PFSK-1 (cell line): Measurements from ENCODE around the gene TIGD6.

Experiments
- FOXP2 ChIP-seq: optimal IDR thresholded peaks from 2 replicates; pipeline ENCODE3; 2011; ENCODE audit warnings: borderline replicate concordance, control low read depth, inconsistent platforms; ENCODE audit not compliant: insufficient read depth; ENCODE audit errors: extremely low read length, extremely low read depth
- POLR2AphosphoS5 ChIP-seq: IDR thresholded peaks from 2 replicates; pipeline ENCODE4 v1.6.1; 2012; ENCODE audit warnings: low read depth, mild to moderate bottlenecking, control low read depth, low read length, moderate library complexity
- REST ChIP-seq, 2 experiments: IDR thresholded peaks; 2 replicates each; pipeline versions ENCODE4 v1.6.1 to v1.8.0; 2011 to 2012; ENCODE audit warnings: low read depth in 2 of 2, low read length in 2 of 2, control low read depth in 1 of 2, inconsistent platforms in 1 of 2, mild to moderate bottlenecking in 1 of 2, moderate library complexity in 1 of 2; ENCODE audit not compliant: insufficient read depth in 1 of 2
- SIN3A ChIP-seq: IDR thresholded peaks from 2 replicates; pipeline ENCODE4 v1.6.1; 2012; ENCODE audit warnings: mild to moderate bottlenecking, low read length, moderate library complexity, borderline replicate concordance; ENCODE audit not compliant: insufficient read depth
- TAF1 ChIP-seq: IDR thresholded peaks from 2 replicates; pipeline ENCODE4 v1.6.1; 2012; ENCODE audit warnings: low read length, control low read depth, borderline replicate concordance; ENCODE audit not compliant: insufficient read depth

TIGD6 gene

DNA sequence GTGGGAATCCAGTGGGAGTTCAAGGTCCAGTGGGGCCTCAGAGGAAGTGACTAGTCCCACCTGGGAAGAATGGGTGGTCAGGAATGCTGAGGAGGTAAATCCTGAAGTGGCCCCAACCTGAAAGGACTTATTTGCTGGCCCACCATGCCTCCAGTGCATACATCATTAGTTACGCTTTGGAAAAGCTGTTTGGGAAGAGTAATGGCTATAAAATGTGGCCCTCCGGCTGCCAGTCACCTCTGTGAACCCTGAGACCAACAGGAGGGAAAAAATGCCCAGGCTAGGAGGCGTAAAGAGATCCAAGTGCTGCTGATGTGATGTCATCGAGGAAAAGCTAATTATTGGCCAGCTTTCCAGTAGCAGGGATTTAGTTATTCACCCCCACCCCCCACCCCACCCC, 42.6 kb downstream of the TIGD6 start:
- no peak for TF ChIP-seq SIN3A
- no peak for TF ChIP-seq FOXP2
- no peak for TF ChIP-seq POLR2AphosphoS5
- no peak for TF ChIP-seq REST (IDR thresholded peaks at IDR 0.05; ENCODE audit: insufficient read depth in 1 of 2, low read depth in 2 of 2, low read length in 2 of 2)
- no peak for TF ChIP-seq TAF1

DNA sequence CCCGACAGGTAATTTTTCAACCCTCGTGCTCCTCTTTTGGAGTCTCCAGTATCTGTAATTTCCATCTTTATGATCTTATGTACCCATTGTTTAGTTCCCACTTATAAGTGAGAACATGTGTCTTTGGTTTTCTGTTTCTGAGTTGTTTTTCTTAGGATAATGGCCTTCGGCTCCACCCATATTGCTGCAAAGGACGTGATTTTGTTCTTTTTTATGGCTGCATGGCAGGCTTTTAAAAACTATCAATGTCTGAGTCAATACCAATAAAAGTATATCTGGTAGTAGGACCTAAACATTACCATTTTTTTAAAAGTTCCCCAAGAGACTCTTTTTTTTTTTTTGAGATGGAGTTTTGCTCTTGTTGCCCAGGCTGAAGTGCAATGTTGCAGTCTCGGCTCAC, 43.8 kb downstream of the TIGD6 start:
- TF ChIP-seq FOXP2, result no peak
- TF ChIP-seq SIN3A, result no peak
- no peak for TF ChIP-seq POLR2AphosphoS5
- no peak for TF ChIP-seq TAF1
- no peak for TF ChIP-seq REST (IDR thresholded peaks at IDR 0.05; ENCODE audit: insufficient read depth in 1 of 2, low read depth in 2 of 2, low read length in 2 of 2)

DNA sequence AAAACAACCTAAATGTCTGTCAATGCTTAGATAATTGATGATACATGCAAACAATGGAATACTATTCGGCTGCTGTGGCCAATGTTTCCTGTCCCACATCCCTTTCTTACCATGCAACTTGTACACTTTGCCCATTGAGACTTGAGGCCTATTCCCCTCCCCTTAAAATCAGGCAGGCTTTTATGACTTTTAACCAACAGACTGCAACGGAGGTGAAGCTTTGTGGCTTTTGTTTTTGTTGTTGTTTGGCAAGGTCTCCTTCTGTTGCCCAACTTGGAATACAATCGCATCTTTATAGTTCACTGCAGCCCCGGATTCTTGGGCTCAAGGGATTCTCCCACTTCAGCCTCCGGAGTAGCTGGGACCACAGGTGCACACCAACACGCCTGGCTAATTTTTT, 45.7 kb downstream of the TIGD6 start:
- TF ChIP-seq SIN3A, result no peak
- TF ChIP-seq REST (IDR thresholded peaks at IDR 0.05; ENCODE audit: insufficient read depth in 1 of 2, low read depth in 2 of 2, low read length in 2 of 2), result no peak
- TF ChIP-seq POLR2AphosphoS5, result no peak

GRCh38 chr5:149953436-149954121, 46.9 kb downstream of the TIGD6 start:
- no peak for TF ChIP-seq TAF1

DNA sequence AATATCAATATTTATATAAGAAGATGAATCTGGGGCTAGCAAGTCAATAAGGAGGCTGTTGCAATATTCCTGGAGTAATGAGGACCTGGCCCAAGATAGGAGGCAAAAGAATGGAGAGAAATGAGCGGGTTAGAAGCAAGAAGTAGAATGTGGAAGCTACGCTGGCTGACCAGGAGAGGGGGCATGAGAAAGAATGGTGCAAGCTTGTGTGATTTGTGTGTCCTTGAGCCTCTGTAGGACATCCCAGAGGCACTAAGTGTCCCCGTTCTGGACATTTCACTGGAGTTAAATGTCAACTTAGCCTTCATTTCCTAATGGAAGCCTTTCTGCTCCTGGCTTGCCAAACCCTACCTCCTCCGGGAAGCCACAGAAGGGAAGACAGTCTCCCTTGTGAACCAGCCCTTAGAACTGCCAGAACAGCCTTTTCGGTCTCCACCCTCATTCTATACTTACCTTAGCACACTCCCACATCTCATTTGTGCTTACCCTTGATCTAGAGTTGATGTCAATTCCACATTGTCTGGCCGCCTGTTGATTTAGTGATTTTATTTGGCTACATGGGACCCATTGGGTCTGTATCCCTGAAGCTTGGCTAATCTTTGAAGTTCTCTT, 49.2 kb downstream of the TIGD6 start:
- TF ChIP-seq TAF1, result no peak
- no peak for TF ChIP-seq FOXP2
- no peak for TF ChIP-seq POLR2AphosphoS5
- TF ChIP-seq SIN3A, result no peak
- no peak for TF ChIP-seq REST (IDR thresholded peaks at IDR 0.05; ENCODE audit: insufficient read depth in 1 of 2, low read depth in 2 of 2, low read length in 2 of 2)
